ENCODE data around the gene MED29.
A peak's percentile ranks its signal among the peaks of the same experiment; 100 is the strongest.

Gene MED29

GRCh38 chr19:39426170-39426569 is 35.0 kb downstream of the MED29 start:
- no peaks in the 10 kb centered on the region for H4K20me1 ChIP-seq (ENCODE audit: insufficient read depth)
- H3K36me3 ChIP-seq (ENCODE audit: insufficient read depth), result no peaks in the 10 kb centered on the region
- no peak overlapping the region for H2AFZ ChIP-seq (ENCODE audit: low read depth)
- peaks cover 8% of the 10 kb centered on the region for H3K4me1 ChIP-seq (ENCODE audit: low read depth, poor library complexity, severe bottlenecking)
- H3K27me3 ChIP-seq (ENCODE audit: insufficient read depth, low read depth), result 0 out of 2 replicates have a peak, but pooled peaks cover 3% of the 10 kb centered on the region
- H3K4me3 ChIP-seq (IDR thresholded peaks at IDR 0.05; ENCODE audit: insufficient read depth, low read depth, low read length), result no peak overlapping the region
- no peak overlapping the region for H3K27ac ChIP-seq
- H3K79me2 ChIP-seq (ENCODE audit: insufficient read depth, low read depth), result no peaks in the 10 kb centered on the region
- H3K9ac ChIP-seq, result no peak overlapping the region
- H3K4me2 ChIP-seq, result no peak overlapping the region
- no peak for TF ChIP-seq CTCF (conservative IDR thresholded peaks at IDR 0.05; ENCODE audit: low read depth, low read length)

- peaks cover 24% of the 10 kb centered on the region for H3K4me1 ChIP-seq (ENCODE audit: low read depth, poor library complexity, severe bottlenecking)
- no peak for TF ChIP-seq CTCF (conservative IDR thresholded peaks at IDR 0.05; ENCODE audit: low read depth, low read length)
- no peak overlapping the region for H3K4me2 ChIP-seq
- H3K36me3 ChIP-seq (ENCODE audit: insufficient read depth), result peaks cover 3% of the 10 kb centered on the region; the same call in 1 of the 2 replicates
- no peak overlapping the region for H3K4me3 ChIP-seq (IDR thresholded peaks at IDR 0.05; ENCODE audit: insufficient read depth, low read depth, low read length)
- H2AFZ ChIP-seq (ENCODE audit: low read depth), result no peak overlapping the region
- no peak overlapping the region for H3K9ac ChIP-seq
- 0 out of 2 replicates have a peak, but pooled peaks cover 3% of the 10 kb centered on the region for H3K27me3 ChIP-seq (ENCODE audit: insufficient read depth, low read depth)
- H3K27ac ChIP-seq, result no peak overlapping the region
- H4K20me1 ChIP-seq (ENCODE audit: insufficient read depth), result no peaks in the 10 kb centered on the region
- no peaks in the 10 kb centered on the region for H3K79me2 ChIP-seq (ENCODE audit: insufficient read depth, low read depth)
Observed at GRCh38 chr19:39427707-39428106, 36.5 kb downstream of the MED29 start.

GRCh38 chr19:39428283-39429112 is 37.3 kb downstream of the MED29 start:
- 0 out of 2 replicates have a peak, but pooled peaks cover under 1% of the 10 kb centered on the region for H3K79me2 ChIP-seq (ENCODE audit: insufficient read depth, low read depth)
- H4K20me1 ChIP-seq (ENCODE audit: insufficient read depth), result no peaks in the 10 kb centered on the region
- peaks cover 11% of the 10 kb centered on the region; the same call in 1 of the 2 replicates for H3K36me3 ChIP-seq (ENCODE audit: insufficient read depth)
- H3K9ac ChIP-seq, result no peak overlapping the region
- H3K4me3 ChIP-seq (IDR thresholded peaks at IDR 0.05; ENCODE audit: insufficient read depth, low read depth, low read length), result no peak overlapping the region
- no peak overlapping the region for H2AFZ ChIP-seq (ENCODE audit: low read depth)
- H3K27me3 ChIP-seq (ENCODE audit: insufficient read depth, low read depth), result 0 out of 2 replicates have a peak, but pooled peaks cover 3% of the 10 kb centered on the region
- TF ChIP-seq CTCF (conservative IDR thresholded peaks at IDR 0.05; ENCODE audit: low read depth, low read length), result no peak
- H3K4me2 ChIP-seq, result no peak overlapping the region
- peaks cover 32% of the 10 kb centered on the region for H3K4me1 ChIP-seq (ENCODE audit: low read depth, poor library complexity, severe bottlenecking)
- H3K27ac ChIP-seq, result no peak overlapping the region

- Histone ChIP-seq H3K79me2 (ENCODE audit: insufficient read depth, low read depth) (peaks cover 23% of the 10 kb centered on the region), H2AFZ (ENCODE audit: low read depth) (no peak overlapping the region), H3K27ac (peak overlapping the region; percentile 49), H3K9ac (no peak overlapping the region), H4K20me1 (ENCODE audit: insufficient read depth) (no peaks in the 10 kb centered on the region), H3K36me3 (ENCODE audit: insufficient read depth) (peaks cover 27% of the 10 kb centered on the region; the same call in 1 of the 2 replicates), H3K27me3 (ENCODE audit: insufficient read depth, low read depth) (0 out of 2 replicates have a peak, but pooled peaks cover 3% of the 10 kb centered on the region), H3K4me3 (IDR thresholded peaks at IDR 0.05; ENCODE audit: insufficient read depth, low read depth, low read length) (no peak overlapping the region), H3K4me1 (ENCODE audit: low read depth, poor library complexity, severe bottlenecking) (peaks cover 47% of the 10 kb centered on the region), H3K4me2 (no peak overlapping the region)
- no peak for TF ChIP-seq CTCF (conservative IDR thresholded peaks at IDR 0.05; ENCODE audit: low read depth, low read length)
Observed at GRCh38 chr19:39430675-39431593, 39.8 kb downstream of the MED29 start.
